GM18511 (cell line): ENCODE measurements around the gene PTPN3.

Source experiments
- ATAC-seq: cut with Tn5 transposase; IDR thresholded peaks from one replicate; pipeline ENCODE4 v1.9.1; 2021; ENCODE audit warnings: mild to moderate bottlenecking, moderate library complexity; ENCODE audit not compliant: unreplicated experiment

Gene PTPN3

DNA sequence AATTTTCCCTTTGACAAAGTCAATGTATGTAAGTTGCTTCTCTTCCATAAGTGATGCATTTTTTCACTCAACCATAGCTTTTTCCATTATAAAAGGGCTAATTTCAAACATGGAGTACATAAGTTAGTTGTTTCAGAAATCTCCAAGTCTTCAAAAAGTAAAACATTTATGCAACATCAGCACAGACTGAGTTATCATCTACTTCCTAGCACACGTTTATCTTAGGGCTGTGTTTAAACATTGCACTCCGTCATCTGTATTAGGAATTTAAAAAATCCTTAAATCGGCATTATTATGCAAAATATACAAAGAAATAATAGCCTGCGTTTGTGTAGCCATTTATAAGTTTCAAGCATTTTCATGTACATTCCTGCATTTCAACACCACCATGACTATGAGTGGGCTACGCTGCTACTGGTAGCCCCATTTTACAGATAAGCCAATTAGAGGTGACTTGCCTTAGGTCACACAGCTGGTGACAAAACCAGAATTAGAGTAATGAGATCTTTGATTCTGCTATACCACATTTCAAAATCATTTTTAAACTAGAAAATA, 43.4 kb downstream of the PTPN3 start:
- ATAC-seq, result no peak

DNA sequence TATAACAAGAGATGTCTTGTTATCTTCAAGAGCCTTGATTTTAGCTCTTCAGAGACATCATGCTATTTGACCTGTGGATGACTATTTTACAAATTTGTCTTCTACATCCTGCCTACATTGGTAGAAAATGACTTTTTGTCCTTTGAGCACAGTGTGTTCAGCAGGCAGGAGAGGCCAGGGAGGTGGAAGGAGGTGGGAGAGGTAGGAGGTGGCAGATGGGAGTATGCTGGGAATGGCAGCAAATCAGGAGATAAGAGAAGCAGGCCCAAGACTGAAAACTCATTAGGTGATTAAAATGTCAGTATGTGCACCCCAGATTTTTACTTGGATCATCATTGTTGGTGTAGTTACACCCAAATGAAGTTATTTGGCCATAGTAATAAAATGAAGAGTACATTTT, 44.1 kb downstream of the PTPN3 start:
- ATAC-seq, result no peak

DNA sequence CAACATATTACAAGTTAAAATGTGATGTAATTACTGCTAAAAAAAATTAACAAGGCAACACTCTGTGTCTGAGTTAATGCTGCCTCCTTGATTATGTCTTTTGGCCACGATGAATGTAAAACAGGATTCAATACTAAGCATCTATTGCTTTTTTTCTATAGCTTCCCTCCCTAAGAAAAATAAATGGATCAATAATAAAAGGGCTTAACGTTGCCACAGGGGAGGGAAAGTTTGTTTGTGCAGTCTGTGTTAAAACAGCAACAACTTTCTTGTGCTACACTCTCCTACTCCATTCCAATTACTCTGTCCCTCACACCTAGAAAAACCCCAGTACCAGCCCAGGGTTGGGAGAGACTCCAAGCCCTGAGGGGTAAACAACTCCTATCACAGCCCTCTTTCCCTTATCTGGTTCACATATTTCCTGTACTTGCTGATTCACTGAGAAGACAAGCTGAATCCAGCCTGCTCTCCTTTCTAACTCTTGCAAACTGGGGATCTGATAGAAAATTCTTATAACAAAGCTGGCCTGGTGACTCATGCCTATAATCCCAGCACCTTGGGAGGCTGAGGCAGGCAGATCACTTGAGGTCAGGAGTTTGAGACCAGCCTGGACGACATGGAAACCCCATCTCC, 44.8 kb downstream of the PTPN3 start:
- no peak for ATAC-seq

DNA sequence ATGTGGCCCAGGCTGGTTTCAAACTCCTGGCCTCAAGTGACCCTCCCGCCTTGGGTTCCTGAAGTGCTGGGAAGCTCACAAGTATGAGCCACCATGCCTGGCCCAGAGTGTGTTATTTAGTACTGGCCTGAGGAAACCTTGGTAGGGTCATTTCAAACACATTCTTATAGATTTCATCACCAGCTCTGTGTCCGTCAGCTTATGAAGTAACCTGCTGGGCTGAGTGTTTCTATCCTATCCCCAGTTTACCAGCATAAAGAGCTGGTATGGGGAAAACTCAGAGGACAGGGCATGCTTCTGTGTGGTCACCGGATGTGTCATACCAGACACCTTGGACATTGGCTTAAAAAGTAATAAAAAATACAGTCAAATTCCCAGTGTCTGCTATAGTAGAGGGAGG, 45.3 kb downstream of the PTPN3 start:
- no peak for ATAC-seq

DNA sequence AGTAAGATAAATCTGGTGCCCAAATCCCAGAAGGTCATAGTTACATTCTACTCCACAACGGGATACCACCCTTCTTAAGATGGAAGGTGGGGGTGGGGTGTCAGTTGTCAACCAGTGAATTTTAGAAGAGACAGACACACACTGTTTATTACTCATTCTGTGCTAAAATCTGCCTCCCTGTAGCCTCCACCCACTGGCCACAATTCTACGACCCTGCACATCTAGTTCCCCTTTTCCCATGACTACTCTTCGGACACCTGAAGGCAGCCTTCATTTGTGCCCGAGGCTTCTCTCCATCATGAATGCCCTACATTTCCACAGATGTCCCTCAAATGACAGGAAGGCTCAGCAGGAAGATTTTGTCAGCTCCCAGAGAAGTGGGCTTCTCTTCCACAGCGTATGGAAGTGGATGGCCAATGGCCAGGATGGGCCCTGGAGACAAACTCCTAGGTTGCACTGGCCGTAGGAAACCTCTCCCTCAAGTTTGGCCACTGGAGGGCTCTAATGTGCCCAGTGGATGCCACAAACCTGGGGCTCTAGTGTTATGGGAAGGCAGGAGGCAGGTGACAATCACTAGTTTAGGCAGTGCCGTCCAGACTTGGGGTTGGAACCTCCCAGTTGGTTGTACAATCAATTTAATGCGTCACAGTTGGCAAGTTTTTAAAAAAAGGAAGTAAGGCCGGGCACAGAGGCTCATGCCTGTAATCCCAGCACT, 46.6 kb downstream of the PTPN3 start:
- no peak for ATAC-seq

- no peak for ATAC-seq
These were observed 47.8 kb downstream of the PTPN3 start for GRCh38 chr9:109450346-109450745.

DNA sequence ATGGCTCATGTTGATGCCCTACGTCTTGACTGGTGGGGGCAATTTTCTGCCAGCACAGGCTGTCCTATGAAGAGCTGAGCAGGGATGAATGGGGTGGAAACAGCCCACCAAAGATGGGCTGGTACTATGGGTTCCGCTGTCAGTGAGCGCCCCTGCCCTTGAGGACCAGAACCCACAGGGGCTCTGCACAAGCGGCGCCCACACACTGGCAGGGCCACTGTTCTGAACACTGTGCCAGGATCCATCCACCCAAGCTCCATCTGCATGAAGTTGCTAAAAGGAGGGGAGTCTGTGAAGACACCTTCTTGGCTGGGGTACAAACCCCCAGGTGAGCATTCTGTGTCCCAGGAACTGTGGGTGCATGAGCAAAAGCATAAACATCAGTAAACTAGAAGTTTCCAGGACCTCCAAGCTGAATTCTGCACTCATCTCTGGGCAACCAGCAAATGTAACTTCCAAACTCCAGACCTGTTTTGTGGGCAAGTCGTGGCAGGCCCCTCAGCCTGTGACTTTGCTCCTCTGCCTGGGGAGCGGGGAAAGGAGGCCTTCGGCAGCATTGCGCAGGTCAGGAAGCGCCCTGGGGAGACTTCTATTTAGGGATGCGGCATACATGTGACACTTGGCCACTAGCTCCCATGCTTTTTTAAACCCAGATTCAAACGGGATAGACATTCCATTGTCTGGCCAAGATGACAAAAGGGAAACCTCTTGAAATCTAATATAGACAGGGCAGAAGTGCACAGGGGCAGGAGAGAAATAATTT, 48.9 kb downstream of the PTPN3 start:
- no peak for ATAC-seq

GRCh38 chr9:109448223-109448622, 49.9 kb downstream of the PTPN3 start:
- no peak for ATAC-seq

GRCh38 chr9:109447329-109448076, 50.6 kb downstream of the PTPN3 start:
- no peak for ATAC-seq

DNA sequence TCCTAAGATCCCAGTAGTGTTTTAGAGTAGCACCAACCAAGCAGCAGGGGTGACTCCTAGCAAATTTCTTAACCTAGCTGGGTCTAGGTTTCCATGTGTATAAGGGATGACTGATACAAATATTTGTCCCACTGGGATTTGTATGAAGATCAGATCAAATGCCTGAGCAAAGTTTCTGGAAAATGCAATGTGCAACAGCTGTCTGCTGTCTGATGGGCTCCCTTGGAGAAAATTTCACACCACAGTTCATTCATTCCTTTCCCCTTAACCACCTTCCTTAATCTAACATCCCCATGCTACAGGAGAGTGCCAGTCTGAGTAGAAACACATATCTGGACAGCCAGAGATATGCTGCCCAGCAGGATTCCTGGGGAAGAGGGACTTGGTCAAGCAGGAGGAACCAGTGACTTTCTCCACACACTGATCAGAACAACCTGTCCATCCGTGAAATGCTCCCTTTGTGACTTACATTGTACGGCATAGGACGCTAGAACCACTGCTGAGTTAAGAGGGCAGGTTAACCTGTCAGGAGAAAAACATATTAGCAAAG, 53.3 kb downstream of the PTPN3 start:
- no peak for ATAC-seq

DNA sequence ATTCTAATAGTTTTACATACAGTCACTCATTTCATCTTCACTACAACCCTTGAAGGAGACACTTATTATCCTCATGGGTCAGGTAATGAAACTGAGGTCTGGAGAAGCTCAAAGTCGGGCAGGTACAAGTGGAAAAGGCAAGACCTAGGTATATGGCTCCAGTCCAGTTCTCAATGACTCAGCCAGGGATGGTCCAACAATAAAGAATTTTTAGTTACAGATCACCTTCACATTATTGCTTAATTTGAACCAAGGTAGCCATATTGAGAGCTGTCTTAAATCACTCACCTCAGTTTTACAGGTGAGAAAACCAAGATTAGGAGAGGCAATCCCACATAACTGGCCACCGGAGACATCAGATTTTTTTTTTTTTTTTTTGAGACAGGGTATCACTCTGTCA, 55.4 kb downstream of the PTPN3 start:
- no peak for ATAC-seq

DNA sequence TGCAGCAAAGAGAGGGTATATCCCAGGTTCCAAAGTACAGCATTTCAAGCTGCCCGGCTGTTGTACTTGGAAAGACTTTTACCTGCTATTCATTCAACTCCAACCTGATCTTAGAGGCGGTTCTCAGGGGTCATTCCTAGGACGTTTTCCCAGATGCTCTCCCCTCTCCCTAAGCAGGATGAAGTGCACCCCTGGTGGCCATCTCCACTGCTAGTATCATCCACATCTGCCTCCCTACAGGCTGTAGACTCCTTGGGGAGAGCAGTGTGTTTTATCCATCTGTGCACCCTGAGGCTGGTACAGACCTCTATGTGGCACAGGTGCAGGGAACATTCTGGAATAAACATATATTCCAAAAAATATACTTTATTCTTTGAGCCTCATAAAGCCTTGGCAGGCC, 56.8 kb downstream of the PTPN3 start:
- no peak for ATAC-seq

DNA sequence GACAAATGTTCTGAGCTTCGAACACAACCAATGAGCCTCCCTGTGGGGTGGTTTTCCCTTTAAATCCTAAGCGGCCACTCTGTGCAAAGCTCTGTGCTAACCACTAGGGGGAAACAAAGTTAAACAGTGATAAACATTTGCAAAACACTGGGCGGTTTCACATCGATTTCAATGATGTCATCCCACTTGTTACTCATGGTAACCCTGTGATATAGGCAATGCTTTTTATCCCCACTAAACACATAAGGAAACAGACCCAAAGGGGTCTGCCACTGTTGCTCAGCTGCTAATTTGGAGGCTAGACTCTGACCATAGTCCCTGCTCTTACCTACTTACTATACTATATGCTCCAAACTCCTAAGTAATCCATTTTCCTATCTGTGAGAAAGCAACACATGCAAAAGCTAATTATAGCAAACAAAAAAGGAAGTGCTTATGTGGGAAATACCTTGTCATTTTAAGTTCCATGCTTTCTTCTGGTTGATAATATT, 57.3 kb downstream of the PTPN3 start:
- ATAC-seq, result peak; percentile 95

DNA sequence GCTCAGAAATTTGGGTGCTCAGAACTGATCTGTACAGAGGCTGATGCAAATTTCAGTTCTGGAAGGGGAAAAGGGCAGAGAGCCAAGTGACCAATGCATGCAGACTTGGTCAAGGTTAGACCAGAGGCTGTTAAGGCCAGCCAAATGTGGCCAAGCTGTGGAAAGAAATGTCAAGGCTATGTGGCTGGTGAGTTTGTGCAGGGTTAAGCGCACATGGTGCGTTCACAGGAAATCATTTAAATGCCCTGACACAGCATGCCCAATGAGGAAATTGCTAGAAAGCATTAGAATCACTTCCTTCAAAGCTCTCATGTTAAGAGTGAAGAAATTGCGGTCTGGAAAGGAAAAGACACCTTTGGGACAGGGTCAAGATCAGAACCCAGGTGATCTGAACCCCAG, 58.0 kb downstream of the PTPN3 start:
- peak; percentile 58 for ATAC-seq

GRCh38 chr9:109439378-109440116, 58.6 kb downstream of the PTPN3 start:
- ATAC-seq, result peak; percentile 2

- no peak for ATAC-seq
These were observed 60.8 kb downstream of the PTPN3 start for GRCh38 chr9:109437286-109437685.

DNA sequence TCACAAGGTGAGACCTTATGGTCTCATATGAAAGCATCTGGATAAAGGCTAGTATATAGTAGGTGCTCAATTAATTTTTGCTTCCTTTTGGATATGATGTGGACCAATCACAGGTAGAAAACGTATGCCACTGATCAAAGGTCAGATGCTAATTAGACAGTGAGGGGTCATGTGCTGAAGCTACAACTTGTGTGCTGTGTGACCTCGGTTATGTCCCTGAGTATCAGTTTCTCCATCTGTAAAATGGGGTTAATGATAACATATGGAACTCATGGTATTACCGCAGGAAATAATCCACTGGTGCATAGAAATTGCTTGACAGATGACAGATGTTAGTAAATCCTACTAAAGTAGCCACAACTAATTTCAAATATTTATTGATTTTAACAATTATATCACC, 62.0 kb downstream of the PTPN3 start:
- ATAC-seq, result no peak

GRCh38 chr9:109433476-109433875, 64.6 kb downstream of the PTPN3 start:
- no peak for ATAC-seq

DNA sequence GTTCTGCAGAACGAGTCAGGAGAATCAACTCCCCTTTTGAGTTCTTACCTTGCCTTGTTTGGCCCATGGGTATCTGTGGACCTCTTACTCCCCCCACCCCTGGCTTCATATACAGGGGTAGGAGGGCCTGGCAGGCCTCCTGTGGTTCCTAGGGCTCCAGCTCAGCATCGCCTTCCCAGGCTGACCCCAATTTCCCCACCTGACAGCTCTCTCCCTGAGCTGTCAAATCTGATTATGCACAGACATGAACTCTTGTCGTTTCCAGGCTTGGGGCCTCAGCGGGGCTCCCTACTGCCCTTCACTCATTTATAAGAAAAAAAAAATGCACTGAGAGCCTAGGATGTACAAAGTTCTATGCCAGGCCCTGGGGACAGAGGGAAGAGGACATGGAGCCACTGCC, 67.9 kb downstream of the PTPN3 start:
- no peak for ATAC-seq

DNA sequence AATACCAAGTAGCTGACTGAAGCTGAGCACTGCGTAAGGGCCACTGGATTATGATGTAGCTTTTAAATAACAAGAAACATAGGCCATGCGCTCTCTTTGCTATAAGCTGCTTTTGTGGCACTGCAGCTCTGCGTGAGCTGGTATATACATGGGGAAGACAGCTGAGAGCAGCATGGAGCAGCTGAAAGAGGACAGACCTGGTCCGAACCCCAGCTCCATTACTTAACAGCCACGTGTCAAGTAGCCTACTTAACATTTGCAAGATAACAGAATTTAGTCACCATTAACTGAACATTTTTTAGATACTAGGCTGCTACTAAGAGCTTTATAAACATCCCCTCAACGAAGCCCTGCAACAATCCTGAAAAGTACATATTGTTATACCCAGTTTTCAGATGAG, 69.3 kb downstream of the PTPN3 start:
- no peak for ATAC-seq
